GM12878 (cell line): Measurements from ENCODE around the gene METTL16.

Experiments used
- BRCA1 ChIP-seq: IDR thresholded peaks from 2 replicates; pipeline ENCODE4 v1.6.1; 2011; ENCODE audit warnings: low read depth, low read length, improper control_type of control experiment
- CTCF ChIP-seq, 3 experiments: IDR thresholded peaks in 2 of 3; conservative IDR thresholded peaks in 1 of 3; 2 replicates each; pipeline ENCODE4 v1.5.1; 2011; ENCODE audit warnings: low read depth in 3 of 3, low read length in 3 of 3, mild to moderate bottlenecking in 3 of 3, control low read depth in 2 of 3, moderate library complexity in 2 of 3, inconsistent platforms in 1 of 3, mixed read lengths in 1 of 3; ENCODE audit not compliant: control insufficient read depth in 2 of 3, insufficient read depth in 1 of 3; ENCODE audit errors: extremely low read depth in 1 of 3
- EGR1 ChIP-seq, 2 experiments: IDR thresholded peaks; 1 replicate in 1 of 2; 2 replicates in 1 of 2; pipeline ENCODE4 v1.6.1; 2011 to 2012; ENCODE audit warnings: low read depth in 2 of 2, low read length in 2 of 2, borderline replicate concordance in 1 of 2, mild to moderate bottlenecking in 1 of 2, moderate library complexity in 1 of 2
- EP300 ChIP-seq, 2 experiments: fragments of 150-350 bp in 1 of 2; IDR thresholded peaks; 2 replicates each; pipeline ENCODE4 v1.6.1; 2011 to 2012; ENCODE audit warnings: low read depth in 2 of 2, low read length in 2 of 2, borderline replicate concordance in 1 of 2, improper control_type of control experiment in 1 of 2, inconsistent platforms in 1 of 2; ENCODE audit not compliant: control insufficient read depth in 1 of 2
- SMC3 ChIP-seq: IDR thresholded peaks from 2 replicates; pipeline ENCODE4 v1.6.1; 2011; ENCODE audit warnings: low read length, improper control_type of control experiment, borderline replicate concordance
- SREBF2 ChIP-seq: IDR thresholded peaks from 2 replicates; pipeline ENCODE4 v1.6.1; 2012; ENCODE audit warnings: mild to moderate bottlenecking, low read length
- TAF1 ChIP-seq: IDR thresholded peaks from 2 replicates; pipeline ENCODE4 v1.6.1; 2011; ENCODE audit warnings: mild to moderate bottlenecking, low read depth, low read length, borderline replicate concordance

DNA sequence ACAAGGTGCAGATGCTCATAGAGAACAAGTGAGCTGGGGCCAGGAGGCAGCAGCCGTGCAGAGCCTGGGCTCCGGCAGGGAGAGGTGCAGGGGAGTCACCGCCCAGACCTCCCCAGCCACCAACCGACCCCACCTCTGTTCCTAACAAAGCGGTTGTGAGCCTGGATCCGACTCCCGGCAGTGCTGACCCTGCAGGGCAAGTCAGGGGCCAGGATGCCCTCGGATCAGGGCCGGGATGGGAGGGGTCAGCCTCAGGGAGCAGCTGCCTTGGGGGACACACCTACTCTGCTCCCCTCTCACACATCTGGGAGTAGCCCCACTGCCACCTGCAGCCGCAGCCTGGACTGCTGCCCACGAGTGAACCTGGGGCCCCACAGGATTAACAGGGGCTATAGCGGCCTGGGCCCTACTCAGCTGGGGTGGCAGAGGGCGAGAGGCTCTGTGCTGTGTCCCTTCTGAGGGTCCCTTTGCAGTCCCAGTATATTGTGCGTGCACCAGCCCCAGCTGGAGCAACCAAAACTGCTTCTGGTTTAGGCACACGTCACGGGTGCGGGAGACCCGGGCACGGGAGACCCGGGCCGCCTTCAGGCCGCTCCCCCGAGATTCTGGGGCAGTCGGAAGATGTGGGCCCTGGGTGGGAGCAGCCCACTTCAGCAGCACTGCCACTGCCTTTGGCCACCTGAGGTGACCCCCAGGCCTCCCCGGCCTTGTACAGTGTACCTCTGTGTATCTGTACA is 132.0 kb downstream of the METTL16 start:
- TF ChIP-seq BRCA1 (no peak), CTCF (IDR thresholded peaks at IDR 0.05 in 2 of 3, conservative IDR thresholded peaks at IDR 0.05 in 1 of 3; ENCODE audit: control insufficient read depth in 2 of 3, extremely low read depth in 1 of 3, insufficient read depth in 1 of 3, low read depth in 3 of 3, low read length in 3 of 3) (no peak), EGR1 (IDR thresholded peaks at IDR 0.05; ENCODE audit: borderline replicate concordance in 1 of 2, low read depth in 2 of 2, low read length in 2 of 2) (no peak), SREBF2 (no peak), SMC3 (no peak), TAF1 (no peak), EP300 (IDR thresholded peaks at IDR 0.05; ENCODE audit: borderline replicate concordance in 1 of 2, control insufficient read depth in 1 of 2, low read depth in 2 of 2, low read length in 2 of 2) (no peak)
